Left lung (tissue), 10 donors: ENCODE measurements around the gene NAGLU. TPM values are rescaled to one million over a fixed set of nuclear protein-coding genes. Genes with fewer than 3 reads are reported as not detected.

Source experiments
- ATAC-seq: fragments of 200-7000 bp; cut with Tn5 transposase; one replicate; pipeline ENCODE4 v1.9.1; 2020; ENCODE audit warnings: moderate library complexity
- DNase-seq, 4 donors: peaks; one replicate each; pipeline ENCODE4 v3.0.0-alpha.2; 2013 to 2020
- H3K27ac ChIP-seq, 2 donors: fragments of 200-600 bp; sonication (generic) in 1 of 2; one replicate each; pipeline versions ENCODE4 v1.5.0 to v1.8.0; 2020 to 2021
- H3K27me3 ChIP-seq, 2 donors: fragments of 200-600 bp; sonication (generic) in 1 of 2; one replicate each; pipeline versions ENCODE4 v1.5.0 to v1.8.0; 2020 to 2021
- H3K36me3 ChIP-seq, 2 donors: fragments of 200-600 bp; sonication (generic) in 1 of 2; one replicate each; pipeline versions ENCODE4 v1.5.0 to v1.8.0; 2020 to 2021
- H3K4me1 ChIP-seq, 2 donors: fragments of 200-600 bp; one replicate each; pipeline ENCODE4 v1.8.0; 2021
- H3K4me3 ChIP-seq, 2 donors: fragments of 200-600 bp; sonication (generic) in 1 of 2; one replicate each; pipeline versions ENCODE4 v1.5.0 to v1.8.0; 2020 to 2021; ENCODE audit warnings: mild to moderate bottlenecking in 1 of 2
- H3K9me3 ChIP-seq, 2 donors: fragments of 200-600 bp; sonication (generic) in 1 of 2; one replicate each; pipeline versions ENCODE4 v1.5.0 to v1.8.0; 2020 to 2021
- intact Hi-C, 2 donors: fragments of 100-400 bp; cut with DNase I; formaldehyde crosslinking; loops; one replicate each; pipeline versions ENCODE4 v1.11.2 to v1.14.2; 2022
- polyA plus RNA-seq, 6 donors: library from polyadenylated mRNA; unstranded; fragments of 120-200 nt; gene quantifications; one replicate each; pipeline ENCODE4 v1.2.1, GENCODE V29; 2013; ENCODE audit not compliant: insufficient read length in 6 of 6
- total RNA-seq, 2 donors: library from RNA; stranded (reverse); fragmentation: NEBNext Ultra II Directional; extraction: Animal tissue kit (Norgen Biotek cat#: 25700); gene quantifications; one replicate each; pipeline ENCODE4 v1.2.1, GENCODE V29; 2021
- TF ChIP-seq, protein P1 (sequence below), 2 donors: fragments of 200-600 bp; sonication (generic) in 1 of 2; IDR thresholded peaks; one replicate each; pipeline versions ENCODE4 v1.5.0 to v1.8.0; 2021; ENCODE audit warnings: antibody characterized with exemption in 2 of 2
- donor health status: DM: no; HTN: yes; CAD: no.
- donor health status: DM: no; HTN: no; CAD: no.

Gene NAGLU
- total and polyA plus RNA-seq, 8 donors, result 10.3 to 56.2 (median 14.3) TPM

DNA sequence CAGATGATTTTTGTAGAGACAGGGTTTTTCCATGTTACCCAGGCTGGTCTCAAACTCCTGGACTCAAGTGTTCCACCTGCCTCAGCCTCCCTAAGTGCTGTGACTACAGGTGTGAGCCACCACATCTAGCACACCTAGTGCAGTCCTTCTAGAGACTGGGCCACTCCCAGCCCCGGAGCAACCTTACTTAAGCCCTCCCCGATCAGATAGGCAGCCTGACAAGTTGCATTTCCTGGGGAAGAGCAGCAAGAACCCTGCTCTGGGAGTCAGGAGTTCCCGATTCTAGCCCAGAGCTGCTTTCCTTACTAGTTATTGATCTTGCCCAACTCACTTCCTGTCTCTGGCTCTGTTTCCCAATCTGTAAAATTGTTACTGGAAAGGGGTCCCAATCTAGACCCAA lies 7.0 kb upstream of the NAGLU start:
- TF ChIP-seq, protein P1, sequence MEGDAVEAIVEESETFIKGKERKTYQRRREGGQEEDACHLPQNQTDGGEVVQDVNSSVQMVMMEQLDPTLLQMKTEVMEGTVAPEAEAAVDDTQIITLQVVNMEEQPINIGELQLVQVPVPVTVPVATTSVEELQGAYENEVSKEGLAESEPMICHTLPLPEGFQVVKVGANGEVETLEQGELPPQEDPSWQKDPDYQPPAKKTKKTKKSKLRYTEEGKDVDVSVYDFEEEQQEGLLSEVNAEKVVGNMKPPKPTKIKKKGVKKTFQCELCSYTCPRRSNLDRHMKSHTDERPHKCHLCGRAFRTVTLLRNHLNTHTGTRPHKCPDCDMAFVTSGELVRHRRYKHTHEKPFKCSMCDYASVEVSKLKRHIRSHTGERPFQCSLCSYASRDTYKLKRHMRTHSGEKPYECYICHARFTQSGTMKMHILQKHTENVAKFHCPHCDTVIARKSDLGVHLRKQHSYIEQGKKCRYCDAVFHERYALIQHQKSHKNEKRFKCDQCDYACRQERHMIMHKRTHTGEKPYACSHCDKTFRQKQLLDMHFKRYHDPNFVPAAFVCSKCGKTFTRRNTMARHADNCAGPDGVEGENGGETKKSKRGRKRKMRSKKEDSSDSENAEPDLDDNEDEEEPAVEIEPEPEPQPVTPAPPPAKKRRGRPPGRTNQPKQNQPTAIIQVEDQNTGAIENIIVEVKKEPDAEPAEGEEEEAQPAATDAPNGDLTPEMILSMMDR (IDR thresholded peaks at IDR 0.05), result no peak
- ATAC-seq, result no peak

DNA sequence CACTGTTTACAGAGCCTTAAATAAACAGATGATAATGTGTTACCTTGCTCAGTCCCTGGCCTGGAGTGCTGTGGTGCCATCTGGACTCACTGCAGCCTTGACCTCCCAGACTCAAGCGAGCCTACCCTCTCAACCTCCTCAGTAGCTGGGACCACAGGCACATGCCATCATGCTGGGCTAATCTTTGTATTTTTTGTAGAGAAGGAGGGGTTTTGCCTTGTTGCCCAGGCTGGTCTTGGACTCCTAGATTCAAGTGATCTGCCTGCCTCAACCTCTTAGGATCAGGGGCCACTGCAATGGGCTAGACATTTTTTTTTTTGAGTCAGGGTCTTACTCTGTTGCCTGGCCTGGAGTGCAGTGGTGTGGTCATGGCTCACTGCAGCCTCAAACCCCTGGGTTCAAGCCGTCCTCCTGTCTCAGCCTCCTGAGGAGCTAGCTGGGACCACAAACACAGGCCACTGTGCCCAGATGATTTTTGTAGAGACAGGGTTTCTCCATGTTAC lies 5.0 kb upstream of the NAGLU start:
- ATAC-seq (no peak), DNase-seq (no peak)
- Histone ChIP-seq H3K27ac (no peak overlapping the region), H3K4me3 (no peak overlapping the region), H3K9me3 (no peaks in the 10 kb centered on the region), H3K27me3 (no peaks in the 10 kb centered on the region), H3K4me1 (peaks cover 14 to 40% of the 10 kb centered on the region in 2 donors), H3K36me3 (no peaks in the 10 kb centered on the region)
- TF ChIP-seq, protein P1 (IDR thresholded peaks at IDR 0.05), result no peak
- intact Hi-C loops, result no loop called here

More for the DNA sequence above, 7.0 kb upstream of the NAGLU start:
- intact Hi-C loops, result loop anchor here in 1 of 2 donors (5.0 kb wide), 1 partner anchor 207 kb away; no protein-coding TSS in a partner anchor
- no peak for DNase-seq
- Histone ChIP-seq H3K4me1 (peaks cover 12 to 34% of the 10 kb centered on the region in 2 donors), H3K27ac (no peak overlapping the region), H3K9me3 (no peaks in the 10 kb centered on the region), H3K27me3 (no peaks in the 10 kb centered on the region), H3K4me3 (no peak overlapping the region), H3K36me3 (no peaks in the 10 kb centered on the region)

DNA sequence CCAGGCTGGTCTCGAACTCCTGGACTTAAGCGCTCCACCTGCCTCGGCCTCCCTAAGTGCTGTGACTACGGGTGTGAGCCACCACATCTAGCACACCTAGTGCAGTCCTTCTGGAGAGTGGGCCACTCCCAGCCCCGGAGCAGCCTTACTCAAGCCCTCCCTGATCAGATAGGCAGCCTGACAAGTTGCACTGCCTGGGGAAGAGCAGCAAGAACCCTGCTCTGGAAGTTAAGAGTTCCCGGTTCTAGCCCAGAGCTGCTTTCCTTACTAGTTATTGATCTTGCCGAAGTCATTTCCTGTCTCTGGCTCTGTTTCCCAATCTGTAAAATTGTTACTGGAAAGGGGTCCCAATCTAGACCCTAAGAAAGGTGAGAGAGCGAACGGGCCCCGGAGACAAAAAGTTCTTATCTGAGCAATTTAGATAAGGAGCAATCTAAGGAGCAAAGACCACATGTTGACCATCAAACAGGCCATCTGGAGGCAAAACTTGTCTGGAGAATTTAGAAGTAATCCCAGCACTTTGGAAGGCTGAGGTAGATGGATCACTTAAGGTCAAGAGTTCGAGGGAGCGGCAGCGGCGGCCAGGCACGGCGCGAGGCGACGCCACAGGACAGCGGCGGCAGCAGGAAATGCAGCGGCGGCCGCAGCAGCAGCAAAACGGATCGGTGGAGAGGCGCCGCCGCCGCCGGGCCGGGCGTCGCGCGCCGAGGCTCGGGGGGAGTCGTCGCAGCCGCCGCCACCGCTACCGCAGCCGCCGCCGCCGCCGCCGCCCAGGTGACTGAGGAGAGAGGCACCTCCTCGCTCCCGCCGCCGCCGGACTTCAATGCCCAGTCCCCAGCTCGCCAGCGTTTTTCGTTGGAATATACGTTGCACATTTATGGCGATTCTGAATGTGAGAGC lies 4.3 kb upstream of the NAGLU start:
- H3K4me1 ChIP-seq, result peaks cover 9 to 36% of the 10 kb centered on the region in 2 donors
- no peaks in the 10 kb centered on the region for H3K27me3 ChIP-seq
- intact Hi-C loops, result no loop called here
- no peaks in the 10 kb centered on the region for H3K36me3 ChIP-seq
- H3K27ac ChIP-seq, result peak overlapping the region; percentile 65 to 81
- DNase-seq (peak; percentile 49 to 94 (median 68)), ATAC-seq (peak; percentile 37)
- TF ChIP-seq, protein P1 (IDR thresholded peaks at IDR 0.05), result peak; percentile 40 to 57
- no peaks in the 10 kb centered on the region for H3K9me3 ChIP-seq
- peak overlapping the region; percentile 31 to 45 for H3K4me3 ChIP-seq

DNA sequence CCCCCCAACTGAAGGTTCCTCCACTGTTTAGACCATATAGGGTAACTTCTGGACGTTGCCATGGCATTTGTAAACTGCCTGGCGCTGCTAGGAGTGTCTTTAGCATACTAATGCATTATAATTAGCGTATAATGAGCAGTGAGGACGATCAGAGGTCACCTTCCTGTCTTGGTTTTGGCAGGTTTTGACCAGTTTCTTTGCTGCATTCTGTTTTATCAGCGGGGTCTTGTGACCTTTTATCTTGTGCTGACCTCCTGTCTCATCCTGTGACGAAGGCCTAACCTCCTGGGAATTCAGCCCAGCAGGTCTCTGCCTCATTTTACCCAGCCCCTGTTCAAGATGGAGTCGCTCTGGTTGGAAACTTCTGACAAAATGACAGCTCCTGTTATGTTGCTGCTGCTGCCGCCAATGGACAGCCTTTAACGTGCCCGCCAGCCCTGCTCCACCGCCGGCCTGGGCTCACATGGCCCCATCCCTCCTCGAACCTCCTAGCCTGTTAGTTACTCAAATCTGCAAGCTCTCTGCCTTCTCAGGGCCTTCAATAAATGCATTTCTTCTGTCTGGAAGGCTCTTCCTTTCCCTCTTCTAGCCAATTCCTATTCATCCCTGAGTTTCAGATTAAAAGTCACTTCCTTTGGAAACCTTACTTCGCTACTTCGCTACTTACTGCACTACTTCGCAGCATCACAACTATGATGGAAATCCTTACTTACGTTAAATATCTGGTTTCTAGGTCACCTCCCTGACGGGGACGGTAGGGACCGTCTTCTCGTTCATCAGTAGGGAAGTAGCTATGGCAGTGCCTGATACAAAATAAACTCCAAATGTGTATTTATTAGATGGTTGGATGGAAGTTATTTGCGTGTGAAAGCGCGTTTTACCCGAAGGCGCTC lies 640 bp upstream of the NAGLU start:
- Histone ChIP-seq H3K4me3 (peak overlapping the region; percentile 61 to 77), H3K36me3 (peaks cover 0 to 22% of the 10 kb centered on the region in 2 donors), H3K9me3 (no peaks in the 10 kb centered on the region), H3K4me1 (peaks cover 10 to 39% of the 10 kb centered on the region in 2 donors), H3K27ac (peak overlapping the region; percentile 87 to 93), H3K27me3 (no peaks in the 10 kb centered on the region)
- TF ChIP-seq, protein P1 (IDR thresholded peaks at IDR 0.05), result no peak
- intact Hi-C loops, result no loop called here
- DNase-seq, result no peak
- no peak for ATAC-seq
